Measurements from ENCODE around the gene TPCN2.

Gene TPCN2

GRCh38 chr11:69085490-69086095 is 36.9 kb downstream of the TPCN2 start:
- H3K9ac ChIP-seq (ENCODE audit: low read depth, low read length): no peak overlapping the region
- peaks cover 6% of the 10 kb centered on the region for H4K20me1 ChIP-seq (ENCODE audit: insufficient read depth, low read length)
- no peak for TF ChIP-seq CTCF (IDR thresholded peaks at IDR 0.05; ENCODE audit: borderline replicate concordance, extremely low read depth, low read length, poor library complexity, severe bottlenecking)
- no peak for TF ChIP-seq EZH2 (IDR thresholded peaks at IDR 0.05; ENCODE audit: borderline replicate concordance, low read depth, low read length, severe bottlenecking)
- no peak overlapping the region for H2AFZ ChIP-seq (ENCODE audit: low read depth, low read length)
- no peak overlapping the region for H3K4me3 ChIP-seq (ENCODE audit: low read depth in 1 of 2, low read length in 2 of 2)
- no peaks in the 10 kb centered on the region for H3K27me3 ChIP-seq (ENCODE audit: insufficient read depth, low read length, poor library complexity)
- no peaks in the 10 kb centered on the region for H3K79me2 ChIP-seq (ENCODE audit: insufficient read depth, low read length)
- H3K9me3 ChIP-seq (ENCODE audit: insufficient read depth, low read length, severe bottlenecking): no peaks in the 10 kb centered on the region
- H3K36me3 ChIP-seq (ENCODE audit: insufficient read depth, low read length): peaks cover 40% of the 10 kb centered on the region
- H3K4me2 ChIP-seq (ENCODE audit: insufficient read depth, low read length): no peak overlapping the region
- DNase-seq: no peak
- no peaks in the 10 kb centered on the region for H3K4me1 ChIP-seq (ENCODE audit: insufficient read depth, low read length)
- H3K27ac ChIP-seq (ENCODE audit: low read length): no peak overlapping the region
- ATAC-seq (ENCODE audit: insufficient read depth, low read depth): no peak

DNA sequence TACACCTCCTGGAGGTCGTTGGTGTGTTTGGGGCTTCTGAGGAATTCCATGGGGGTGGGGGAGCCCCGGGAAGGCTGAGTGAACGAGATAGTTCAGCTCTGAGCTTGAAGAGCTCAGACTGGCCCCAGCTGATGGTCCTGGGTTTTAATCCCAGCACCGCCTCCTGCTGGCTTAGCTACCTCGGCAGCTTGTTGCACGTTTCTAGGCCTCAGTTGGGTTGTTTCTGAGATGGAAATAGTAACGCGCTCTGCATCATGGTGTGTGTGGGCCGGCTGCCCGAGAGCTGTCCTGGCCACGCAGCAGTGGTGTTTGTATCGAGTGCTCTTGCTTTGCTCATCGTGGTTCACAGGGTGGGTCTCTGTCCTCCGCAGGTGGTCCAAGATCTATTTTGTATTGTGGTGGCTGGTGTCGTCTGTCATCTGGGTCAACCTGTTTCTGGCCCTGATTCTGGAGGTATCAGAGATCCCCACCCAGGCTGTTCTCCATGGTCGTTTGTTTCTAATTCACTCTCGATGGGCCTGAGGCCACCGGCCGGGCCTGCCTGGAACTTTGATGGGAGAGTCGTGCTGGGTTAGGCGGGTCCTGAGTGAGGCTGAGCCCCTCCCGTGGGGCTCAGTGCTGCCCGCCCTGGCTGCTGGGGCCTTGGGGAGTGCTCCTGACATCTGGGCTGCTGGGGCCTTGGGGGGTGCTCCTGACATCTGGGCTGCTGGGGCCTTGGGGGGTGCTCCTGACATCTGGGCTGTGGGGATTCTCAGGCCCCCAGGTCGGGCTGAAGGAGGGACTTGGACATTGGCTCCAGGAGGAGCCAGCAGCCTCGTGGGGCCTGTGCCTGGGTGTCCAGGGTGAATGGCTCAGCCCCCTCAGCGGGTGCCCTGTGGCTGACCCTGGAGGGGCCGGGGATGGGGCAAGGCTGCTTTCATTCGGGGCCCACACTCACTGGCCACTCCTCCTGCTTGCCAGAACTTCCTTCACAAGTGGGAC is 37.7 kb downstream of the TPCN2 start:
- no peaks in the 10 kb centered on the region for H3K4me1 ChIP-seq (ENCODE audit: insufficient read depth, low read length)
- H3K79me2 ChIP-seq (ENCODE audit: insufficient read depth, low read length): no peaks in the 10 kb centered on the region
- ATAC-seq (ENCODE audit: insufficient read depth, low read depth): no peak
- peak; percentile 16 for TF ChIP-seq CTCF (IDR thresholded peaks at IDR 0.05; ENCODE audit: borderline replicate concordance, extremely low read depth, low read length, poor library complexity, severe bottlenecking)
- TF ChIP-seq EZH2 (IDR thresholded peaks at IDR 0.05; ENCODE audit: borderline replicate concordance, low read depth, low read length, severe bottlenecking): no peak
- H3K36me3 ChIP-seq (ENCODE audit: insufficient read depth, low read length): peaks cover 38% of the 10 kb centered on the region
- DNase-seq: no peak
- H3K4me3 ChIP-seq (ENCODE audit: low read depth in 1 of 2, low read length in 2 of 2): no peak overlapping the region
- peaks cover 6% of the 10 kb centered on the region for H4K20me1 ChIP-seq (ENCODE audit: insufficient read depth, low read length)
- H3K27me3 ChIP-seq (ENCODE audit: insufficient read depth, low read length, poor library complexity): no peaks in the 10 kb centered on the region
- H3K4me2 ChIP-seq (ENCODE audit: insufficient read depth, low read length): no peak overlapping the region
- H3K27ac ChIP-seq (ENCODE audit: low read length): no peak overlapping the region
- H2AFZ ChIP-seq (ENCODE audit: low read depth, low read length): no peak overlapping the region
- H3K9me3 ChIP-seq (ENCODE audit: insufficient read depth, low read length, severe bottlenecking): no peaks in the 10 kb centered on the region
- H3K9ac ChIP-seq (ENCODE audit: low read depth, low read length): no peak overlapping the region

DNA sequence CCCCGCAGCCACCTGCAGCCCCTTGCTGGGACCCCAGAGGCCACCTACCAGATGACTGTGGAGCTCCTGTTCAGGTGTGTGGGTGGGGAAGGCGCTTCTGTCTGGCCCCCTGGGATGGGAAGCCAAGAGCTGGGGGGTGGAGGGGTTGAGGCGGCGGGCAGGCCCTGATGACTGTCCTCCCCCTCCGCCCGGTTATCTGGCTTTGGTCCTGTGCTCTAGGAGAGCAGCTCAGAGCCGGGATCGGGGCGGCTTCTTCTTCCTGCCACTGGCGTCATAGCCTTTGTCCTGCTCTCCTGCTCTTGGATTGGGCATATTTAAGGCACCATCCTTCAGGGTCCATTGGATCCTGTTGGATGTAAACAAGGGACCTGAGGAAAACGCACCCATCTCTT is 38.4 kb downstream of the TPCN2 start:
- H3K4me1 ChIP-seq (ENCODE audit: insufficient read depth, low read length): no peaks in the 10 kb centered on the region
- no peak overlapping the region for H3K9ac ChIP-seq (ENCODE audit: low read depth, low read length)
- peaks cover 6% of the 10 kb centered on the region for H4K20me1 ChIP-seq (ENCODE audit: insufficient read depth, low read length)
- H3K27ac ChIP-seq (ENCODE audit: low read length): no peak overlapping the region
- H3K27me3 ChIP-seq (ENCODE audit: insufficient read depth, low read length, poor library complexity): no peaks in the 10 kb centered on the region
- ATAC-seq (ENCODE audit: insufficient read depth, low read depth) (no peak), DNase-seq (no peak)
- no peak for TF ChIP-seq CTCF (IDR thresholded peaks at IDR 0.05; ENCODE audit: borderline replicate concordance, extremely low read depth, low read length, poor library complexity, severe bottlenecking)
- no peak for TF ChIP-seq EZH2 (IDR thresholded peaks at IDR 0.05; ENCODE audit: borderline replicate concordance, low read depth, low read length, severe bottlenecking)
- no peak overlapping the region for H2AFZ ChIP-seq (ENCODE audit: low read depth, low read length)
- H3K36me3 ChIP-seq (ENCODE audit: insufficient read depth, low read length): peaks cover 38% of the 10 kb centered on the region
- no peaks in the 10 kb centered on the region for H3K79me2 ChIP-seq (ENCODE audit: insufficient read depth, low read length)
- H3K9me3 ChIP-seq (ENCODE audit: insufficient read depth, low read length, severe bottlenecking): no peaks in the 10 kb centered on the region
- no peak overlapping the region for H3K4me3 ChIP-seq (ENCODE audit: low read depth in 1 of 2, low read length in 2 of 2)
- H3K4me2 ChIP-seq (ENCODE audit: insufficient read depth, low read length): no peak overlapping the region

Data from DND-41 (cell line).